Nephron (organoid): ENCODE data around the gene FNDC3B.

Experiments used
- H3K27ac Mint-ChIP-seq, 3 experiments: 2 replicates each; pipeline ENCODE4 v1.8.0; 2020; ENCODE audit warnings: mixed read lengths in 3 of 3, mild to moderate bottlenecking in 2 of 3, moderate library complexity in 1 of 3
- H3K27me3 Mint-ChIP-seq: 2 replicates; pipeline ENCODE4 v1.8.0; 2021; ENCODE audit warnings: low read depth, mild to moderate bottlenecking, moderate library complexity, mixed read lengths
- H3K36me3 Mint-ChIP-seq: 2 replicates; pipeline ENCODE4 v1.8.0; 2020; ENCODE audit warnings: low read depth, mixed read lengths
- H3K4me1 Mint-ChIP-seq: 2 replicates; pipeline ENCODE4 v1.8.0; 2020; ENCODE audit warnings: mixed read lengths
- H3K4me3 Mint-ChIP-seq, 3 experiments: 2 replicates each; pipeline ENCODE4 v1.8.0; 2020; ENCODE audit warnings: mild to moderate bottlenecking in 3 of 3, mixed read lengths in 3 of 3, moderate library complexity in 2 of 3
- H3K9me3 Mint-ChIP-seq: 2 replicates; pipeline ENCODE4 v1.8.0; 2020; ENCODE audit warnings: mixed read lengths
- CTCF ChIP-seq, 3 experiments: fragments of 200-600 bp; sonication (generic); IDR thresholded peaks; one replicate each; pipeline ENCODE4 v1.5.0; 2021; ENCODE audit warnings: antibody characterized with exemption in 3 of 3; ENCODE audit not compliant: unreplicated experiment in 3 of 3

The FNDC3B gene

GRCh38 chr3:172002512-172003078, 36.8 kb upstream of the FNDC3B start:
- TF ChIP-seq CTCF (IDR thresholded peaks at IDR 0.05; ENCODE audit: unreplicated experiment in 3 of 3): no peak
- Mint-ChIP-seq H3K4me1 (no peaks in the 10 kb centered on the region), H3K9me3 (peaks cover 9% of the 10 kb centered on the region), H3K27me3 (no peaks in the 10 kb centered on the region), H3K27ac (no peak overlapping the region), H3K4me3 (no peak overlapping the region), H3K36me3 (peaks cover 4% of the 10 kb centered on the region)

- H3K27ac Mint-ChIP-seq: no peak overlapping the region
- peaks cover 9% of the 10 kb centered on the region for H3K9me3 Mint-ChIP-seq
- no peaks in the 10 kb centered on the region for H3K36me3 Mint-ChIP-seq
- H3K27me3 Mint-ChIP-seq: no peaks in the 10 kb centered on the region
- H3K4me3 Mint-ChIP-seq: no peak overlapping the region
- no peak for TF ChIP-seq CTCF (IDR thresholded peaks at IDR 0.05; ENCODE audit: unreplicated experiment in 3 of 3)
- H3K4me1 Mint-ChIP-seq: no peaks in the 10 kb centered on the region
Observed at GRCh38 chr3:172003146-172003545, 36.2 kb upstream of the FNDC3B start.

- Mint-ChIP-seq H3K4me3 (no peak overlapping the region), H3K9me3 (no peaks in the 10 kb centered on the region), H3K27me3 (no peaks in the 10 kb centered on the region), H3K36me3 (no peaks in the 10 kb centered on the region), H3K4me1 (no peaks in the 10 kb centered on the region), H3K27ac (no peak overlapping the region)
- no peak for TF ChIP-seq CTCF (IDR thresholded peaks at IDR 0.05; ENCODE audit: unreplicated experiment in 3 of 3)
Observed at GRCh38 chr3:172007065-172007370, 32.4 kb upstream of the FNDC3B start.

GRCh38 chr3:172009803-172010202, 29.6 kb upstream of the FNDC3B start:
- Mint-ChIP-seq H3K27ac (no peak overlapping the region), H3K4me3 (no peak overlapping the region), H3K4me1 (no peaks in the 10 kb centered on the region), H3K27me3 (no peaks in the 10 kb centered on the region), H3K36me3 (no peaks in the 10 kb centered on the region), H3K9me3 (no peaks in the 10 kb centered on the region)
- no peak for TF ChIP-seq CTCF (IDR thresholded peaks at IDR 0.05; ENCODE audit: unreplicated experiment in 3 of 3)

- no peak for TF ChIP-seq CTCF (IDR thresholded peaks at IDR 0.05; ENCODE audit: unreplicated experiment in 3 of 3)
- H3K9me3 Mint-ChIP-seq: peaks cover 3% of the 10 kb centered on the region
- no peaks in the 10 kb centered on the region for H3K4me1 Mint-ChIP-seq
- H3K36me3 Mint-ChIP-seq: no peaks in the 10 kb centered on the region
- no peak overlapping the region for H3K4me3 Mint-ChIP-seq
- no peak overlapping the region for H3K27ac Mint-ChIP-seq
- H3K27me3 Mint-ChIP-seq: no peaks in the 10 kb centered on the region
Observed at GRCh38 chr3:172012775-172013174, 26.6 kb upstream of the FNDC3B start.

- Mint-ChIP-seq H3K36me3 (no peaks in the 10 kb centered on the region), H3K27me3 (no peaks in the 10 kb centered on the region), H3K4me3 (no peak overlapping the region), H3K4me1 (no peaks in the 10 kb centered on the region), H3K9me3 (peaks cover 6% of the 10 kb centered on the region), H3K27ac (no peak overlapping the region)
- no peak for TF ChIP-seq CTCF (IDR thresholded peaks at IDR 0.05; ENCODE audit: unreplicated experiment in 3 of 3)
Observed at GRCh38 chr3:172014145-172014544, 25.2 kb upstream of the FNDC3B start.
